Mesothelial cell of epicardium (in vitro differentiated cells): ENCODE data around the gene PREX1. TPM values are rescaled to one million over a fixed set of nuclear protein-coding genes. Genes with fewer than 3 reads are reported as not detected.
"Not testable (repeated sequence)": the region's sequence is repeated elsewhere in the genome, so short reads cannot be mapped to it uniquely, and the experiment has no call there.

Experiments used
- DNase-seq, 2 experiments: peaks; one replicate each; pipeline ENCODE4 v3.0.0; 2021; ENCODE audit warnings: low spot score in 2 of 2; ENCODE audit not compliant: unreplicated experiment in 2 of 2
- H3K27ac Mint-ChIP-seq: 2 replicates; pipeline ENCODE4 v1.8.0; 2021; ENCODE audit warnings: mixed read lengths
- H3K27me3 Mint-ChIP-seq: 2 replicates; pipeline ENCODE4 v1.8.0; 2021; ENCODE audit warnings: low read depth, mixed read lengths
- H3K36me3 Mint-ChIP-seq: 2 replicates; pipeline ENCODE4 v1.8.0; 2021; ENCODE audit warnings: mixed read lengths
- H3K4me1 Mint-ChIP-seq: 2 replicates; pipeline ENCODE4 v1.8.0; 2021; ENCODE audit warnings: mixed read lengths
- H3K4me3 Mint-ChIP-seq: 2 replicates; pipeline ENCODE4 v1.8.0; 2021; ENCODE audit warnings: mild to moderate bottlenecking, moderate library complexity, mixed read lengths
- H3K9me3 Mint-ChIP-seq: 2 replicates; pipeline ENCODE4 v1.8.0; 2021; ENCODE audit warnings: mixed read lengths
- total RNA-seq: library from RNA; stranded (reverse); gene quantifications from 3 replicates; pipeline ENCODE4 v1.2.1, GENCODE V29; 2021
- TF ChIP-seq, protein P1 (sequence below): fragments of 200-600 bp; sonication (generic); IDR thresholded peaks from one replicate; pipeline ENCODE4 v1.5.0; 2021; ENCODE audit warnings: antibody characterized with exemption; ENCODE audit not compliant: unreplicated experiment

PREX1 gene
- total RNA-seq, 1 donor from 2014 or later = 8.3 TPM

DNA sequence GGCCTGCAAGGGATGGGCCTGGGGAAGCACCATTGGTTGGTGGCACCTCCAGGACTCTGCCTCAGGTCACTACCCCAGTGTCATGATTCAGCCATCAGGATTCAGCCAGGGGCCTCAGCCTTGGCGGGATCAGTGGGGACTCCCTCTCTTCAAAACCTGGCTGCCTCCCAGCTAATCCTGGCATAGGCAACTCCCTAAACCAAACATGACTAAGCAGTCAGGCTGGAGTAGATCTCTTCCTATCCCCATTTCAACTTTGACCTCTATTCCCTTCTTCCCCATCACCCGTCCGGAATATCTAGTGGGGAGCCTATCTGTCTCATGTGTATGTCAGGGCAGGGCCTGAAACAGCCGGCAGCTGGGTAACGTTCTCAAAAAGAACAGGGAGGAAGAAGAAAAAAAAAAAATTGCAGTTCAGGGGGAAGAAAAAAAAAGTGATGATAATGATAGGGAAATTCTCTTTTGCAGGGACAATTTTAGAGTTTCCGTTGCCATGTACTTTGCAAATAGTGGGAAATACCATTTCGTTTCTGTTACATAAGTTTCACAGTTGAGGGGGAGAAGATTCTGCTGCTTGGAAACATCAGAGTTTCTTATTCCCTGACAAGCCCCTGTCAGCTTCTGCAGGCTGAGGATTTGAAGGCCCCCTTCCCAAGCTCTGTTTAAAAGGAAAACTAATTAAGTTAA, 4.1 kb upstream of the PREX1 start:
- peaks cover 63% of the 10 kb centered on the region for H3K27me3 Mint-ChIP-seq
- peaks cover 12% of the 10 kb centered on the region for H3K4me1 Mint-ChIP-seq
- TF ChIP-seq, protein P1, sequence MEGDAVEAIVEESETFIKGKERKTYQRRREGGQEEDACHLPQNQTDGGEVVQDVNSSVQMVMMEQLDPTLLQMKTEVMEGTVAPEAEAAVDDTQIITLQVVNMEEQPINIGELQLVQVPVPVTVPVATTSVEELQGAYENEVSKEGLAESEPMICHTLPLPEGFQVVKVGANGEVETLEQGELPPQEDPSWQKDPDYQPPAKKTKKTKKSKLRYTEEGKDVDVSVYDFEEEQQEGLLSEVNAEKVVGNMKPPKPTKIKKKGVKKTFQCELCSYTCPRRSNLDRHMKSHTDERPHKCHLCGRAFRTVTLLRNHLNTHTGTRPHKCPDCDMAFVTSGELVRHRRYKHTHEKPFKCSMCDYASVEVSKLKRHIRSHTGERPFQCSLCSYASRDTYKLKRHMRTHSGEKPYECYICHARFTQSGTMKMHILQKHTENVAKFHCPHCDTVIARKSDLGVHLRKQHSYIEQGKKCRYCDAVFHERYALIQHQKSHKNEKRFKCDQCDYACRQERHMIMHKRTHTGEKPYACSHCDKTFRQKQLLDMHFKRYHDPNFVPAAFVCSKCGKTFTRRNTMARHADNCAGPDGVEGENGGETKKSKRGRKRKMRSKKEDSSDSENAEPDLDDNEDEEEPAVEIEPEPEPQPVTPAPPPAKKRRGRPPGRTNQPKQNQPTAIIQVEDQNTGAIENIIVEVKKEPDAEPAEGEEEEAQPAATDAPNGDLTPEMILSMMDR = no peak
- H3K4me3 Mint-ChIP-seq = no peak overlapping the region
- no peaks in the 10 kb centered on the region for H3K9me3 Mint-ChIP-seq
- no peaks in the 10 kb centered on the region for H3K36me3 Mint-ChIP-seq
- no peak overlapping the region for H3K27ac Mint-ChIP-seq
- no peak for DNase-seq

- no peak overlapping the region for H3K27ac Mint-ChIP-seq
Measured at GRCh38 chr20:48830826-48831318, 3.1 kb upstream of the PREX1 start.

GRCh38 chr20:48829940-48830339, 2.1 kb upstream of the PREX1 start:
- Mint-ChIP-seq H3K27ac (no peak overlapping the region), H3K4me3 (no peak overlapping the region), H3K9me3 (no peaks in the 10 kb centered on the region), H3K27me3 (peaks cover 69% of the 10 kb centered on the region), H3K36me3 (no peaks in the 10 kb centered on the region), H3K4me1 (peaks cover 28% of the 10 kb centered on the region)
- no peak for DNase-seq
- TF ChIP-seq, protein P1 = no peak

More at GRCh38 chr20:48830826-48831318, 3.1 kb upstream of the PREX1 start:
- no peaks in the 10 kb centered on the region for H3K9me3 Mint-ChIP-seq
- TF ChIP-seq, protein P1 = no peak
- no peak overlapping the region for H3K4me3 Mint-ChIP-seq
- DNase-seq = no peak
- H3K27me3 Mint-ChIP-seq = peaks cover 69% of the 10 kb centered on the region
- no peaks in the 10 kb centered on the region for H3K36me3 Mint-ChIP-seq
- peaks cover 19% of the 10 kb centered on the region for H3K4me1 Mint-ChIP-seq

DNA sequence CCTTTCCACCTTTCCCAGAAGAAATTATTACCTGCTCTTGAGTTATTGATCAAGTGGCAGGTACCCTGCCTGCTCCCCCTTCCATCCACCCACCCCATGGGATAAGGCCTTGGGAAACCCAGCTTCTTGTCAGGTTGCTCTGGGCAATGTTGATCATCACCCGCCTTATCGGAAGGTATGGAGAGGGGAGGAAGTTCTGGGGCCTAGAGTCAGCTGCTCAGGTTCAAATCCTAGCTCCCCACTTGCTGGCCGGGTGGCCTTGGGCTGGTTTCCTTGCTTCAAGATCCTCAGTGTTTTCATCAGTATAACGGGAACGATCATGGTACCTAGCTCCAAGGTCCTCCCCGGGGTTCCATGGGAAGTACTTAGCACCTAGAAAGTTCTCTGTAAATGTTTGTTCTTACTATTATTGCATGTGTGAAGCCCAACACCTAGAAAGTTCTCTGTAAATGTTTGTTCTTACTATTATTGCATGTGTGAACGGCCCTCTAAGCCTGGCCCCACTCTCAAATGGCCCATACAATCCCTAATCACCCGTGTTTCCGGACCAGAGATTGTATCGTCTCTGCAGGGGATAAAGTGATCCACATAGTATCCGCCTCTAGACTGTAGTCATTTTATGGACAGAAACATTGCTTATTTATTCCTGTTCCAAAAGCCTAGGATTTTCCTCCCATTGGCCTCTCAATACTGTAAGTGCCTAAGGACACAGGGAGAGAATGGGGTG, 1.1 kb upstream of the PREX1 start:
- H3K36me3 Mint-ChIP-seq = no peaks in the 10 kb centered on the region
- peaks cover 70% of the 10 kb centered on the region for H3K27me3 Mint-ChIP-seq
- no peak overlapping the region for H3K27ac Mint-ChIP-seq
- TF ChIP-seq, protein P1 = no peak
- DNase-seq = no peak
- peak overlapping the region; percentile 76 for H3K4me3 Mint-ChIP-seq
- peaks cover 31% of the 10 kb centered on the region for H3K4me1 Mint-ChIP-seq
- no peaks in the 10 kb centered on the region for H3K9me3 Mint-ChIP-seq

DNA sequence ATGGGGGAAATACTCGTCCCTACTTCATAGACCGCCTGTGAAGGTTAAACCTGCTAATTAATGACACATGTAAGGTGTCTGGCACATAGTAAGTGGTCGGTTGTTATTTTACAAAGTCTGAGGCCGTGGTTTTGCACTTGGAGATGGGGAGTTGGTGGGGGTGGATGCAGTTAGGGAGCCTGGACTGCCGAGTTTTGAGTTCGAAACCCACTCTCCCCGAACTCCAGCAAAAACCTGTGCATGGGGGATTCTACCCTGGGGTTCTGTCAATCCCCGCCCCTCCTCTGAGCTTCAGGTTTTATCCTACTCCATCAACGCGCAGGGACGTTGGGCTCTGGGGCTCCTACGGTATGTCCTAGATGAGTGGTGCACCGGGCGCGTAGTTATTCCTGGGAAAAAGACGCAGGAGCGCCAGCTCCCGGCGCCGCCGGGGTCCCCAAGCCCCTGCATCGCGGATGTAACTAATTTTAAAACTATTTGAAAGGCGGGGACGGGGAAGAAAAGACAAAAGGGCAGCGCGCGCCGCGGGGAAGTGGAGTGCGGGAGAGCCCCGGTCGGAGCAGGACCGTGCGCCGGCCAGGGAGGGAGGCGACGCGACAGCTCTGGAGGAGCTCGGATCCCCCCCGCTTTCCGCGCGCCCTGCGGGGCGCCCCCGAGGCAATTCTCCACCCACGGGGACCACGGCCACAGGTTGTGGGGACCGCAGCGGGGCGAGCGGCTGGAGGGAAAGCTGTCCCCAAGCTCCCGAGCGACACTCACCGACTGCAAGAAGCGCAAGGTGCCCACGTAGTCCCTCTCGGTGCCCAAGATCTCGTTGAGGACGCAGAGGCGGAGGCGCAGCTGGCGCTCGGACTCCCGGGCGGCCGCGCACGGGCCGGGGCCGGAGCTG, 672 bp downstream of the PREX1 start:
- H3K36me3 Mint-ChIP-seq = no peaks in the 10 kb centered on the region
- no peaks in the 10 kb centered on the region for H3K9me3 Mint-ChIP-seq
- peak overlapping the region; percentile 73 for H3K27ac Mint-ChIP-seq
- peak; percentile 27 to 57 for DNase-seq
- H3K4me1 Mint-ChIP-seq = peaks cover 31% of the 10 kb centered on the region
- peak overlapping the region; percentile 81 for H3K4me3 Mint-ChIP-seq
- H3K27me3 Mint-ChIP-seq = peaks cover 75% of the 10 kb centered on the region
- TF ChIP-seq, protein P1 = no peak

DNA sequence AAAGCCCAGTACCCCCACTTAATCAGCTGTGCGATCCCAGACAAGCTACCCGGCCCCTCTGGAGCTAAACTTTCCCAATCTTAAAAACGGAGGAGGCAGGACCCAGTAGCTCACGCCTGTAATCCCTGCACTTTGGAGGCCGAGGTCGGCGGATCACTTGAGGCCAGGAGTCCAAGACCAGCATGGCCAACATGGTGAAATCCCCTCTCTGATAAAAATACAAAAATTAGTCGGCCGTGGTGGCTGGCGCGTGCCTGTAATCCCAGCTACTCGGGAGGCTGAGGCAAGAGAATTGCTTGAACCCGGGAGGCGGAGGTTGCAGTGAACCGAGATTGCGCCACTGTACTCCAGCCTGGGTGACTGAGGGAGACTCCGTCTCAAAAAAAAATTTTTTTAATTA, 1.3 kb downstream of the PREX1 start:
- H3K36me3 Mint-ChIP-seq, H3K9me3 Mint-ChIP-seq, DNase-seq, H3K27ac Mint-ChIP-seq: not testable (repeated sequence)
- peak overlapping the region; percentile 81 for H3K4me3 Mint-ChIP-seq
- peaks cover 28% of the 10 kb centered on the region for H3K4me1 Mint-ChIP-seq
- peaks cover 76% of the 10 kb centered on the region for H3K27me3 Mint-ChIP-seq
